Raji (cell line): ENCODE measurements around the gene PIP4K2A.

ENCODE experiments used
- POLR2A ChIP-seq: IDR thresholded peaks from 2 replicates; pipeline ENCODE4 v1.6.1; 2011; ENCODE audit warnings: low read depth, low read length, control low read depth; ENCODE audit not compliant: insufficient read depth

PIP4K2A gene

GRCh38 chr10:22598478-22598877 is 115.9 kb downstream of the PIP4K2A start:
- TF ChIP-seq POLR2A = no peak

- no peak for TF ChIP-seq POLR2A
Measured at GRCh38 chr10:22597138-22597537, 117.2 kb downstream of the PIP4K2A start.

- TF ChIP-seq POLR2A = no peak
Measured at GRCh38 chr10:22593636-22594198, 120.7 kb downstream of the PIP4K2A start.

GRCh38 chr10:22593026-22593425 is 121.4 kb downstream of the PIP4K2A start:
- no peak for TF ChIP-seq POLR2A

- TF ChIP-seq POLR2A = no peak
Measured at GRCh38 chr10:22589851-22590514, 124.4 kb downstream of the PIP4K2A start.

- TF ChIP-seq POLR2A = no peak
Measured at GRCh38 chr10:22588462-22588861, 125.9 kb downstream of the PIP4K2A start.

- no peak for TF ChIP-seq POLR2A
Measured at GRCh38 chr10:22583683-22584082, 130.7 kb downstream of the PIP4K2A start.

GRCh38 chr10:22581461-22581860 is 132.9 kb downstream of the PIP4K2A start:
- no peak for TF ChIP-seq POLR2A

GRCh38 chr10:22580711-22581110 is 133.7 kb downstream of the PIP4K2A start:
- TF ChIP-seq POLR2A = no peak

GRCh38 chr10:22579826-22580225 is 134.6 kb downstream of the PIP4K2A start:
- no peak for TF ChIP-seq POLR2A

- no peak for TF ChIP-seq POLR2A
Measured at GRCh38 chr10:22573820-22574569, 140.4 kb downstream of the PIP4K2A start.

- TF ChIP-seq POLR2A = no peak
Measured at GRCh38 chr10:22570733-22571430, 143.5 kb downstream of the PIP4K2A start.

- no peak for TF ChIP-seq POLR2A
Measured at GRCh38 chr10:22570234-22570633, 144.1 kb downstream of the PIP4K2A start.

- no peak for TF ChIP-seq POLR2A
Measured at GRCh38 chr10:22568928-22569327, 145.4 kb downstream of the PIP4K2A start.

- no peak for TF ChIP-seq POLR2A
Measured at GRCh38 chr10:22564060-22564459, 150.3 kb downstream of the PIP4K2A start.

GRCh38 chr10:22561909-22562308 is 152.5 kb downstream of the PIP4K2A start:
- TF ChIP-seq POLR2A = no peak

- TF ChIP-seq POLR2A = no peak
Measured at GRCh38 chr10:22560913-22561239, 153.5 kb downstream of the PIP4K2A start.
